GM19328 (cell line): ENCODE data around the gene NFIA.

Experiments used
- ATAC-seq: cut with Tn5 transposase; IDR thresholded peaks from one replicate; pipeline ENCODE4 v1.9.1; 2021; ENCODE audit warnings: mild to moderate bottlenecking, moderate library complexity; ENCODE audit not compliant: unreplicated experiment

The NFIA gene

GRCh38 chr1:61098906-61099437 lies 16.6 kb downstream of the NFIA start:
- ATAC-seq = no peak

- ATAC-seq = no peak
Observed at GRCh38 chr1:61100578-61100977, 18.2 kb downstream of the NFIA start.

- no peak for ATAC-seq
Observed at GRCh38 chr1:61101536-61101935, 19.2 kb downstream of the NFIA start.

GRCh38 chr1:61102041-61102440 lies 19.7 kb downstream of the NFIA start:
- ATAC-seq = no peak

GRCh38 chr1:61102621-61103020 lies 20.3 kb downstream of the NFIA start:
- no peak for ATAC-seq

- no peak for ATAC-seq
Observed at GRCh38 chr1:61104220-61104671, 21.9 kb downstream of the NFIA start.

GRCh38 chr1:61107638-61108037 lies 25.3 kb downstream of the NFIA start:
- no peak for ATAC-seq

GRCh38 chr1:61109158-61109557 lies 26.8 kb downstream of the NFIA start:
- ATAC-seq = no peak

GRCh38 chr1:61109910-61110309 lies 27.5 kb downstream of the NFIA start:
- ATAC-seq = no peak

- ATAC-seq = no peak
Observed at GRCh38 chr1:61110554-61110953, 28.2 kb downstream of the NFIA start.

GRCh38 chr1:61111084-61112004 lies 29.0 kb downstream of the NFIA start:
- no peak for ATAC-seq

- no peak for ATAC-seq
Observed at GRCh38 chr1:61114178-61114870, 32.0 kb downstream of the NFIA start.

- ATAC-seq = no peak
Observed at GRCh38 chr1:61115436-61115835, 33.1 kb downstream of the NFIA start.

GRCh38 chr1:61116421-61116820 lies 34.1 kb downstream of the NFIA start:
- no peak for ATAC-seq

- ATAC-seq = no peak
Observed at GRCh38 chr1:61117283-61117682, 34.9 kb downstream of the NFIA start.

- no peak for ATAC-seq
Observed at GRCh38 chr1:61119085-61119484, 36.7 kb downstream of the NFIA start.

GRCh38 chr1:61120246-61120840 lies 38.0 kb downstream of the NFIA start:
- no peak for ATAC-seq

GRCh38 chr1:61120998-61121397 lies 38.6 kb downstream of the NFIA start:
- ATAC-seq = no peak

- no peak for ATAC-seq
Observed at GRCh38 chr1:61121631-61122030, 39.3 kb downstream of the NFIA start.

GRCh38 chr1:61122389-61122788 lies 40.0 kb downstream of the NFIA start:
- ATAC-seq = no peak

GRCh38 chr1:61123326-61123725 lies 41.0 kb downstream of the NFIA start:
- no peak for ATAC-seq
